SK-N-MC (cell line): ENCODE measurements around the gene B4GALT2.

Source experiments
- EZH2 ChIP-seq: fragments of 200-600 bp; sonication (generic); IDR thresholded peaks from one replicate; pipeline ENCODE4 v1.6.1; 2017; ENCODE audit warnings: antibody characterized with exemption
- FOXP2 ChIP-seq: optimal IDR thresholded peaks from 2 replicates; pipeline ENCODE3; 2011; ENCODE audit warnings: mild to moderate bottlenecking, moderate library complexity; ENCODE audit not compliant: insufficient read depth; ENCODE audit errors: extremely low read length, control extremely low read depth
- POLR2AphosphoS5 ChIP-seq: IDR thresholded peaks from 2 replicates; pipeline ENCODE4 v1.6.1; 2012; ENCODE audit warnings: mild to moderate bottlenecking, low read depth, low read length, borderline replicate concordance

GRCh38 chr1:43963890-43964289, 15.1 kb upstream of the B4GALT2 start:
- no peak for TF ChIP-seq EZH2
- no peak for TF ChIP-seq POLR2AphosphoS5
- no peak for TF ChIP-seq FOXP2
